GM19438 (cell line): ENCODE results near the gene MAP2K7.

Experiments used
- ATAC-seq: cut with Tn5 transposase; IDR thresholded peaks from one replicate; pipeline ENCODE4 v1.9.1; 2021; ENCODE audit warnings: low read depth; ENCODE audit not compliant: unreplicated experiment

MAP2K7 gene

GRCh38 chr19:7866399-7867091 is 37.1 kb upstream of the MAP2K7 start:
- ATAC-seq, result no peak

DNA sequence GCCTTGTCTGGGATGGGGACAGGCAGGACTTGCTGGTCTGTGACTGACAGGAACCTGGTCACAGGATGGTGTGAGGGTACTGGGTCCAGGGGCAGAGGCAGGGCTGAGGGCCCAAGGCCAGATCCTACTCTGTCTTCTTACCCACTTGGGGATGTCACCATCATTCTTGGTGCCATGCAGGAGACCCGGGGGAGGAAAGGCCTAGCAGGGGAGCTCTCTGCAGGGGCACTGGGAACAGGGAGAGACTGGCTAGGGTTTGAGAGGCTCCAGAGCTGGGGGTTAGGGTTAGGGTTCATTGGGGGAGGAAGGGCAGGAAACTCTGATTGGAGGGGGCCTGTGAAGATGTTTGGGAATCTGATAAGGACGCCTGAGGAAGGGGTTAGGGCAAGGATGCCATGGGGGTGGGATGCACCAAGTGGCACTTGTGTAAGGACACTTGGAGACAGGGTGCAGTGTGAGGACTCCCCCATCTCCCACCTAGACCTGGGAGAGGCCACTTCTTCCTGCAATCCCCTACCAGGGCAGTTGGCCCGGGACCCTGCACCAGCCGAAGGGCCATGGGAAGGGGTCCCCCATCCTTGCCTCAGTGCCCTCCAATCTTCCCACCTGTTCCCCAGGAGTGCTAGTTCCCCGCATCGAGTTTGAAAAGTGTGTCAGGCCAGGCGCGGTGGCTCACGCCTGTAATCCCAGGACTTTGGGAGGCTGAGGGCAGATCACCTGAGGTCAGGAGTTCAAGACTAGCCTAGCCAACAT is 36.4 kb upstream of the MAP2K7 start:
- no peak for ATAC-seq

GRCh38 chr19:7868326-7868670 is 35.4 kb upstream of the MAP2K7 start:
- no peak for ATAC-seq

GRCh38 chr19:7868671-7869452 is 34.8 kb upstream of the MAP2K7 start:
- ATAC-seq, result peak; percentile 41

DNA sequence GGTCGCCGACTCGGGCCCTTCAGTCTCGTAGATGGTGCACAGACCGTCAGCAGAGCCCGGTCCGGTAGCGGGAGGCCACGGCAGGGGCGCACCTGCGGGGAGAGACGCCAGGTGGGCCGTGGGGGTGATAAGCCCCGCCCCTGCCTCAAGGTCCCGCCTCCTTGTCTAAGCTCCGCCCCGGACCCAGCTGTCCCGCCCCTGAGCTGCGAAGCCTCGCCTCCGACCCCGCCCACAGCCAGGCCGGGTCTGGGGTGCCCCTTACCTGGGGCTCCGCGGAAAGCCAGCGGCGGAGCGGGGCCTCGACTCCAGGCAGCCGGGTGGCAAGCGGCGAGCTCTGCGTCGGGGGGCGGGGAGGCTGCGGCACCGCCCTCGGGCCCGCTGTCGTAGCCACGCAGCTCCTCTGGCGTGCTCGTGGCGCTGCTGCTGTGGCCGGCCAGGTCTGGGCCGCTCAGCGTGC is 34.2 kb upstream of the MAP2K7 start:
- peak; percentile 43 for ATAC-seq

GRCh38 chr19:7869910-7870511 is 33.7 kb upstream of the MAP2K7 start:
- ATAC-seq, result no peak

- no peak for ATAC-seq
Observed at GRCh38 chr19:7870571-7871436, 32.9 kb upstream of the MAP2K7 start.

DNA sequence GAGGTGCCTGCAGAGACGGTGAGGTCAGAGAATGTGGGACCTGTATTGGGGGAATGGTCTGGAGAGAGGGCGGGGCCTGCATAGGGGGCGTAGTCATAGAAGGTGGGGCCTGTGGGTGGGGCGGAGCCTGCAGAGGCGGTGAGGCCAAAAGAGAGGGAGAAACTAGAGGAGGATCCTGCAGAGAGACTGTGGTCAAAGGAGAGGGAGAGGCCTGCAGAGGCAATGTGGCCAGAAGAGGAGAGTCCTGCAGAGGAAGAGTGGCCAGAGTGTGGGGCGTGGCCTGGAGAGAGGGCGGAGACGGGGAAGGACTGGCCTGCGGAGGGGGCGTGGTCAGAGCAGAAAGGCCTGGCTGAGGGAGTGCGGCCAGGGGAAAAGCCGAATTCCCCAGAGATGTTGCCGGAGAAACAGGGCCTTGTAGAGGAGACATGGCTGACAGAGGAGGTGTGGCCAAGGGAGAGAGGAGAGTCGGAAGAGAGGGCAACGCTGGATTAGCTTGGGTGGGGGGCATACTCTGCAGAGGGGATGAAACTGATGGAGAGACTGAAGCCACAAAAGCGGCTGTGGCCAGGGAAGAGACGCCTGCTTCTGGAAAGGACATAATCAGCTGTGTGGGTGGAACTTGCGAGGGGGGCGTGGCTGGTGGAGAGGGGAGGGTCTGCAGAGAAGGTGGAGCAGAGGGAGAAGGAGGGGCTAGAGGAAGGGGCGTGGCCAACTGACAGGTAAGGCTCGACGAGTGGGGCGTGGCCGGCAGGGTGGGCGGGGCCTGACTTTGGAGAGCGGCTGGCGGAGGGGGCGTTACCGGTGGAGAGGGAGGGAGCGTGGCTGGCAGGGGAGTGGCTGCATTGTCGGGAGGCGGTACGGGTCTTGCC is 32.0 kb upstream of the MAP2K7 start:
- no peak for ATAC-seq

DNA sequence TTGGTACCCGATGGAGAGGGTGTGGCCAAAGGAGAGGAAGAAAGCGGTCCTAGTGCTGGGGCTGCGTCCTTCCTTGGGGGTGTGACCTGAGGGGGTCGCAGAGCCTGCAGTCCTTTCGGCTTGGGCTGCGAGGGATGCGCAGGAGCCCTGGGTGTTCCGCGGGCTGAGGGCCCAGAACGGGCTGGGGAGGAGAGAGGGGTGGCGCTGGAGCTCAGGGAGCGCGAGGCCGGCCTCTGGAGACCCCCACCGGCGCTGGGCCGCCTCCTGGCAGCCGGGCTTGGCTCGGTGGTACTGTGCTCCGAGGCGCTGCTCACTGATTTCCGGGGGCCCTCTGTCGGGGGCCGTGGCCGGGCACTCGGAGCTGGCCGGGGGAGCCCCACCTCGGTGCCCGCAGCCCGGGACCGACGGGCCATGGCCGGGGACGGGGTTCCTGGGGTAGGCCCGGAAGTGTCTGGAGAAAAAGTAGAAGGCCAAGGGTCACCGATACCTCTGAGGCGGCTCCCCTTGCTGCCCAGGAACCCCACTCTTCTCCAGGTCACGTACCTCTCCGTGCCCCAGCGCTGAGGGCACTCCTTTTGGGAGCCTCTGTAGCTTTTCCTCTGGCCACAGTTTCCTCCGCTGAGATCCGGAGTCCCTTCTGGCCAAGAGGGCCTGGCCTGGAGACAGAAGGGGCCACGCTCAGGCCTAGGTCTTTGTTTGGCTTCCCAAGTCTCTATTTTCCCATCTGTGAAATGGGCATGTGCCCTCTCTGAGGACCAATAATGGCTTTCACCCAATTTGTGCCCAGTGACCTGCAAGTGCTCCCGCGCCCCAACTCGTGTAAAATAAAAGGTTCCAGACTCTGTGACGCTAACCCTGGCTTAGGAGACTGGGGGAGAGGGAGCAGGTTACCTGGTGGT is 31.1 kb upstream of the MAP2K7 start:
- no peak for ATAC-seq

DNA sequence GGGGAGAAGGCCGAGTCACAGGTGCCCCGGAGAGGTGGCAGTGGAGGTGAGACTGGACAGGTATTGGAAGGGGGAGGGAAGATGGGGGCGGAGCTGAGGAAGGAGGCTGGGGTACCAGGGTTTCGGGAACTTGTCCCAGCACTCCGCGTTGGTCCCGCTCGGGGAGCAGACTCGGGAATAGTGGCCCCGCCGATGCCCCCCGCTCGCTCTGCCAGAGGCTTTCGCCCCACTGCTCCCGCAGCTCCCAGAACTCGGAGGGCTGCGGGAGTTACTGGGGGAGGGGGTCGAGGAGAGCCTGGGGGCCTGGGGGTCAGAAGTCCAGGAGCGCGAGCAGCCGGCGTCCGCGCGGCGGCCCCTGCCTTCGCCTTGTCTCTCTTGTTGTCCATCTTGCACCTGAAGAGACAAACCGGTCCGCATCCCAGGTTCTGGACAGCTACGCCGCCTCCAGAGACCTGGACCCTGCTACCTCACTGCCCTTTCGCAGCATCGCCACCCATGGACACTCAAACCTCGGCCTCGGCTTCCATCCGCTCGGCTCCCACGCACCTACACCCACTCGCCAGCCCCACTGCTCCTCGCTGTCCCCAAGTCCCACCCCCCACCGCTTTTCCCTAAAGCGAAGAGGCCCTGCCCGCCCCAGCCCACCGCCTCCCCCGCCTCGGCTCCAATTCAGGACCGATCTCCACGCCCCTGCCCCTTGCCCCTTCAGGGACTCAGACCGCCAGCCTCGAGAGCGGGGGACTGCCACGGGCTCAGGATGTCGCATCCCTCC is 30.2 kb upstream of the MAP2K7 start:
- no peak for ATAC-seq

DNA sequence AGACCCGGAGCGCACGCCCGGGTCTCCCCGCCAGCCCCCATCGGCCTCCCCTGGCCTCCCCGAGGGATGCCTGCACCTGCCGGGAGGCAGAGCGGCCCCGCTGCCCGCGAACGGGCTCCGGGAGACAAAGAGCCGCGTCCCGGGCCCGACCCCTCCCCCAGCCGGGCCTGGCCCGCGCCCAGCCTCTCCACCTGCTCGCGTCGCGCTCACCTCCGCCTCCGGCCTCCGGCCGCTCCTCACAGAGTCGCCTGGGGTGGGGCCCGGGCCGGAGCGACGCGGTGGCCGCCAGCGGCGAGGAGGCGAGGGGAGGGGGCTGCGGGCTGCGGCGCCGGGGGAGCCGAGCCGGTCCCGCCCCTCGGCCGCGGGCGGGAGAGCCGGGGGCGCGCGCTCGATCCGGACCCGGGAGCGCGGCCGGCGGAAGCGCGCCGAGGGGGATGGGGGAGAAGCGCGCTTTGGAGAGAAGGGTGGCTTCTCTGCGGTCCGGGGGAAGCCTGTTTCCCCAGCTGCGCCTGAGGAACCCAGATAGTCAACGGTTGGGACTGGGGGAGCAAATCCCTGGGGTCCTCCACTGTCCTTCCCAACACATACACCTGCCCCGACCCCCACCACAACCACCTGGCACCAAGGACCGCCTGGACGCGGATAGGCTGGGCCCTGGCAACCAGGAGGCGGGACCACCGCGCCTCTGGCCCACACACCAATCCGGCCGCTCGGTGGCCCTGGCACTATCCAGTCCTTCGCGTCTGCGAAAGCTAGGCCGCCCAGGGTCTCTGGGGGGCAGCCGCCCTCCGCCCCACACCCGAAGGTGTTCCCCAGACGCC is 29.4 kb upstream of the MAP2K7 start, which contains the start of gene PRR36:
Gene PRR36 (minus strand): TSS at position 315 of the 821 bp plus-strand sequence. CDS start 701 bp downstream, outside the sequence.
- ATAC-seq, result no peak

DNA sequence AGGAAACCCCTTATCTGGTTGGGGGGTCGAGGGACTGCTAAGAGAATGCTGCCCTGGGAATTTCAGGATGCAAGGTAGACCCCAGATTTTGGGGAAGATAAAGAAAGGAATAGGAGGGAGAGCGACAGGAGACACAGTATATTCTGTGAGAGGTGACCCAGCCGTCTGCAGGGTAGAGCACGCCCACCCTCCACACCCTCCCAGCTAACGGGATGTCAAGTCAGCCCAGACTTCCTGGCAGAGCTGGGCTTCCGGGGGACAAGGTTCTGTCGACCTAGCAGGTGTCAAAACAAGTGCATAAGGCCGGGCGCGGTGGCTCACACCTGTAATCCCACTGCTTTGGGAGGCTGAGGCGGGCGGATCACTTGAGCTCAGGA is 28.8 kb upstream of the MAP2K7 start:
- ATAC-seq, result no peak

GRCh38 chr19:7877249-7877836 is 26.3 kb upstream of the MAP2K7 start:
- ATAC-seq, result no peak

DNA sequence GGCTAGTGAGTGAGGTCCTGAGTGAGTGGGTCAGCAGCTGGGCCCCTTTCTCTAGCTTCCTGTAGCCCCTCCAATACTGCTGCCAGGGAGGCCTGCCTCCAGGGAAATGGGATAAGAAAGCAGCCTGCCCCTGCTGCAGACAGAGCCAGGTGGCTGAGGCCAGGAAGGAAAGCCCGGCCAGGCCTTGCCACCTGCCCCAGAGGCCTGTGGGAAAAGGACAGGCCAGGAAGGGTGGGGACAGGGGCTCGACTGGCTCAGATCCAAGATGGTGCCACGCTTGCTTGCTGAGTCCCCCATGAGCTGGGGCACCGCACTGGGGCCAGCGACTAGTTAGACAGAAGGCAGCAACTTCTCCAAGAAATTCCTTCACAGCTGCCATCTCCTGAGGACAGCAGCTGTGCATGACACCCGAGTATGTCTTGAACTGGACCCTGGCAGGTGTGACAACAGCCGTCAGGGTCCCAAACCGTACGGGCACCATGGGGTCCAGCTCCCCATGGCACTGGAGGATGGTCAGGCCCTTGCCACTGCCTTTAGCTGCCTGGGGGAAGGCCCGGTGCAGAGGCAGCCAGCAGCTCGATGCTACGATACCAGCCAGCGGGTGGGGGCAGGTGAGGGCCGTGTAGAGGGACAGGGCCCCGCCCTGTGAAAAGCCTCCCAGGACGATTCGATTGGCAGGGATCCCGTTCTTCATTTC is 24.4 kb upstream of the MAP2K7 start:
- ATAC-seq, result no peak

- ATAC-seq, result no peak
Observed at GRCh38 chr19:7879836-7880235, 23.8 kb upstream of the MAP2K7 start.

DNA sequence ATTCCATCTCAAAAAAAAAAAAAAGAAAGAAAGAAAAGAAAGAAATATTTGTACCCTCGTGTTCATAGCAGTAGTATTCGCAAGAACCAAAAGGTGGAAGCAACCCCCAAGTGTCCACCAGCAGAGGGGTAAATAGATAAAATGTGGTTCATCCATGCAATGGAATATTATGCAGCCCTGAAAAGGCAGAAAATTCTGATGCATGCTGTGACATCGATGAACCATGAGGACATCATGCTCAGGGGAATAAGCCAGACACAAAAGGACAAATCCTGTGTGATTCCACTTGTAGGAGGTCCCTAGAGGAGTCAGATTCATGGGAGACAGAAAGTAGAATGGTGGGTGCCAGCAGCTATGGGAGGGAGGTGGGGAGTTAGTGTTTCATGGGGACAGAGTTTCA is 21.8 kb upstream of the MAP2K7 start:
- ATAC-seq, result no peak
